Suppressor macrophage treated with lipopolysaccharide for 4 hours (primary cell): ENCODE data around the gene HPS1.

Source experiments
- DNase-seq: peaks from one replicate; pipeline ENCODE4 v3.0.0-alpha.2; 2020

The HPS1 gene

DNA sequence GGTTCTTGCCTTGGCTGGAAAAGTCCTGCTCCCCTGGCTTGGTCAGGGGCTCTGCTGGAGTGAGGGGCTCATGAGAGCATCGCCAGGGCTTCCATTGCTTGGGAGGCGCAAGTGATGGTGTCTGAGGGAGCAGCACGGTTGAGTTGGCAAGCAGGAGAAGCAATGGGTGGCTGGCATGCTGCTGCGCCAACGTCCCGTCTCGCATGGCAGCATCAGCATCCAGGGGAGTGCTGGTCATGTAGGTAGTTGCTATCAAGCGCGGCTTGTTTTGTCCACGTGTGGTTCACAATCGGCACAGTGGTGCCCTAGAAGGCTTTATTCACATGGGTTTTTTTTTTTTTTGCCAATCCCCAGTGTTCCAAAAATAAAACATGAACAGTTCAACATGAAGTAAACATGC, 35.6 kb downstream of the HPS1 start:
- no peak for DNase-seq

DNA sequence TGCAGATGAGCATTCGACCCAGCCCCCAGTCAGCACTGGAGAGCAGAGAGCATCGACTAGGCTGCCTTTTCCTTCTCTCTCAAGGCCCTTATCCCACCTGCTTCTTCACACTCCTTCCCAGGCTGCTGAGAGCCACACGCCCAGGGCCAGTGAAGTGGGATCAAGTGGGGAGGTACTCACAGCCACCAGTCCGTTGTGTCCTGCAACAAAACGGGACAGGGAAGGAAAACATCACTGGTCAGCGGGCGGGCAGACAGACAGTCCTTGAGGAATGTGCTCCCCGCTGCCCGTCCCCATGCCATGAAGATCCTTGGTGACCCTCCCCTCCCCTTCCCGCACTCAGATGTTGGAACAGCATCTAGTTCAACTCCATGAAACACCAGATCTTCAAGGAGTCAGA, 36.0 kb downstream of the HPS1 start:
- DNase-seq = no peak

DNA sequence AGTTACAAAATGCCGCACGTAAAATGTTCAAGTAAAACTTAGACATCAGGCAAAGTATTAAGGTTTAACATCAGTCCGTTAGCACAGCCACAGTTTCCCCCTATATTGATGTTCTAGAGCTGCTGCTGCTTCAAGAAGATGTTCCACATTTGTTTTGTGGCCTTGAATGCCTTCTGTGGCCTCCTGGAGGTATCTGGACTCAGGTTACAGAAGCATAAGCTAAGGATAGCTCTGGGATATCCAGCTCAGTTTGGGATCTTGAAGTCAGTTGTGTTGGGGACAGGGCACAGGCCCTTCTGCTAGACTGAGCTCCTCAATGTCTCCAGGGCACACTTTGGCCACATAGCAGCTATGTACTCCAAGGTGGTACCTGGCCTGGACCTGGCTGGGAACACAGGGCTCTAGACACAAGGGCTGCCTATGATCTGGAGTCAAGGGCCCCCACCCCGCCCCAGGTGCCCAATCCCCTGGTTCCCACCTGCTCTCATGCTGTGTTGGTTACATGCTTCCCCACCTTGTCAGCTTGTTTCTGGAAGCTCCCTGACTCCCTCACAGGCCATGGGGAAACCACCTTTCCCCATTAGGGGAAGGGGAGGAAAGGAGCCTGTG, 36.5 kb downstream of the HPS1 start:
- DNase-seq = no peak

DNA sequence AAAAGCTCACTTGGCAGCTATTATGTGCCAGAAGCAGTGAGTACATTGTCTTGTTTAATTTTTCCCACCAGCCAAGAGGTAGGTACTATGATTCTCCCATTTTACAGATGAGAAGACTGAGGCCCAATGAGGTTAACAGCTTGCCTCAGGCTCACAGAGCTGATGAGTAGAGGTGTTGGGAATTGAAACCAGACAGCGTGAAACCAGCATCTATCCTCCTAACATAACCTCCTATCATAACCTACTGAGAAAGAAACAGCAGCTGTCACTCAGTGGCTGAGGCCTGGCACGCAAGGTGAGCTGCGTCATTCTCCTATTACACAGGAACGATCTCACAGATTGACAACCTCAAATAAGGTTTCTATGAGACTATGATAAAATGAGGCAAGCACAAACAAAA, 37.9 kb downstream of the HPS1 start:
- DNase-seq = no peak

DNA sequence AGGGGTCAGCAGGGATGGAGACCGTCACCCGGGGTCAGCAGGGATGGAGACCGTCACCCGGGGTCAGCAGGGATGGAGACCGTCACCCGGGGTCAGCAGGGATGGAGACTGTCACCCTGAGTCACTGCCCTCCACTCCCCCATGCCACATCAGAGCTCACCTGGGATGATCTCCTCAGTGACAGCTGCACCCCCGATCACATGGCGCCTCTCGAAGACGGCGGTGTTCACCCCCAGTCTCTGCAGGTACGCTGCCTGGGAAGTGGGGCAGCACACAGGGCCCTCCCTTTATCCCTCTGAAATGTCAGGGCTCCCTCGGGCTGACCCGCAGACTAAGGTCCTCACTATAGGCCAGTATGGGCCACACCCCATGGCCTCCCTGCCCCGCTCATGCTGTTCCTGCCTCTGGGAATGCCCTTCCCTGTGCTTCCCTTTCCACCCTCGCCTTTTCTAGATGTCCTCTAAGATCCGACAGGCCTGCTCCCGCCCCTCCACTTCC, 38.9 kb downstream of the HPS1 start:
- no peak for DNase-seq

DNA sequence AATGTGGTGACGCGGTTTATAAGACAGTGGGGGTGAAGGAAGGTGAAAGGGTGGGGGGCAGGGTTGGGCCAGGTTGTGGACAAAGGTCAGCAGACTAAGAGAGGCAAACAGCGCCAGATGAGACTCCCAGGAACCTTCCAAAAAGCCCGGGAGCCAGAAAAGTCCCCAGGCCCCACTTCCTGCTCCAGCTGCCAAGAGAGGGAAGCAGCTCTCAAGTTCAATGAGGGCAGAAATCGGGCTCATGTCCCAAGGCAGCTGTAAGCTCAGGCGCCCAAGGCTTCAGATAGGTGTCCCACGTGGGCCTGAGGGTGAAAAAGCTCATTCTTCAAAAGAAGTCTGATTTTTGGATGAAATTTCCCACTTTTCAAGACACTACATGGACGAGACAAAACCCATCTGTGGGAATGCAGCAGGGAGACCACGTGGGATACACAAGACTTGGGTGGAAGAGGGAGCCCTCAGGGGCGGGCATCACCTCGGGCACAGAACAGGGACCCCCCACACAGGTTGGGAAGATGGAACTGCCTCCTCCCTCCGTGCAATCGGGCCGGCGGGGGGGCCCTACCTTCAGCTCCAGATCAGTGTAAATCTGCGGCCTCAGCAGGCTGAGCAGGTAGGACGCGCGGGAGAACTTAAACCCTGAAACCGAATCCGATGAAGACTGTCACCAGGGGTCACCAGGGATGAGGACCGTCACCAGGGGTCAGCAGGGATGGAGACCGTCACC, 39.6 kb downstream of the HPS1 start:
- DNase-seq = no peak

DNA sequence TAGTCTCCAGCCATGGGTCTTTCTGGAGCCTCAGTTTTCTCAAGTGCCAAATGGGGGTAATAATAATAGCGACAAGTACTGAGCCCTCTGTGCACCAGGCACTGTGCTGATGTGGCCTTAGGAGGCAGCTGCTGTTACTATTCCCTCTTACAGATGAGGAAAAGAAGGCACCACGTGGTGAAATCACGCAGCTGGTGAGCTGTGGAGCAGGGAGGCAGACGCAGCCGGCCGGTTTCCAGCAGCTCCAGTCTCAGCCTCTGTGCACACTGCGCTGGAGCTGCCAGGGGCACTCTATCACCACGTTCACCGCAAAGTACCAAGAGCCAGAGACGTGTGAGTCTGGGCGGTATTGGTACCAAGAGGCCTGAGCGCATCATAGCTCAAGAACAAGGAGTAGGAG, 41.3 kb downstream of the HPS1 start:
- DNase-seq = no peak

DNA sequence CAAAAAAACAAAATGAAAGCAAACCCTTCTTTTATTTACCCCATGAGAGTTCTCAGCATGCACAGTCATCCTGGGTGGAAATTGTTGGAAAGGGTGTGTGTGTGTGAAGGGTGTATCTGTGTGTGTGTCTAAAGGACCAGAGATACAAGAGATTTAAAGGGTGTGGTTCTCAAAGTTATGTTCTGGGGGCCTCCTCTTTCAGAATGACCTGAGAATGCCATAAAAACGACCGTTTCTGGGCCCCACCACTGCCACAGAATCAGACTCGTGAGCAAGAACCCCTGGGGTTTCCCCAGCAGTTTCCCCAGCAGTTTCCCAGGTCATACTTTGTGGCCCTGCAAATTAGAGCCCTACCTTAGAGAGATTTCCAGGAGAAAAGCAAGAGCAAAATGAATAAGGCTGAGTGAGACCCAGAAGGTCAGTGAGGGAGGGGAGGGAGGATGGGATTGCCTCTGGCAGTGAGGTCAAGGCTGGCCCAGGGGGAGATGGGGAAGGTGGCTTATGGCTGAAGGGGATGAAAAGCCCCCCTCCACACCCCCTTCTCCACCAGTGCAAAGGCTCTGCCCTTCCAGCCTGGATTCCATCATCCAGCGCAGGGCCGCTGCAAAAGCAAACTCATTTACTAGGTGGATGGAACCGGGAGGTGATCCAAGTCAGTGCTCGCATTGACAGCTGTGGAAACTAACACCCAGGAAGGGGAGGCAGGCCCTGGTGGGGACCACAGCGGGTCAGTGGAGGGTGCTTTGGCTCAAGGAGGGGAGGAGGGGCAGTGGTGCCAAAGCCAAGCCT, 42.0 kb downstream of the HPS1 start:
- DNase-seq = no peak

DNA sequence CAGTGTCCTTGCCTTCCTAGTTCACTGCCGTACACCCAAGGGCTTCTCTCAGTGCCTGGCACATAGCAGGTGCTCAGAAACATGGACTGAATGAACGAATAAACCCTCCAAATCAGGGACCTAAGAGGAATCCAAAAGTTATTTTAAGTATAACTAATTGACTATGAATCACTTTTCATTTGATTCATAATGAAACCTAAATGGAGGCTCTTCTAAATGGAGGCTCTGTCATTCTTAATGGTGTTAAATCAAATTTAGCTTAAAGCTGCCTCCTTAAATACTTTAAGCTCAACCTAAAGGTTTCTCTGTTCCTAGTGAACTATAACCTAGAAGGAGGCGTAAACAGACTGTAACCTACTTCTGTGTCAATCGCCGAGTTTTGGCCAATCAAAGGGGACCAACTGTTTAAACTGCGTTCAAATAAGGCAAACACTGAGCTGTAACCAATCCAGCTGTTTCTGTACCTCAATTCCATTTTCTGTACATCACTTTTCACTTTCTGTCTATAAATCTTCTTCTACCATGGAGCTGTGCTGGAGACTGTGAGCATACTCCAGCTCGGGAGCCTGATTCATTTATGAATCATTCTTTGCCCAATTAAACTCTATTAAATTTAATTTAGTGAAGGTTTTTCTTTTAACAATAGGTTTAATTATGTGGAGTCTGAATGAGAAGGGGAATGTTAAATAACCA, 42.8 kb downstream of the HPS1 start:
- no peak for DNase-seq

DNA sequence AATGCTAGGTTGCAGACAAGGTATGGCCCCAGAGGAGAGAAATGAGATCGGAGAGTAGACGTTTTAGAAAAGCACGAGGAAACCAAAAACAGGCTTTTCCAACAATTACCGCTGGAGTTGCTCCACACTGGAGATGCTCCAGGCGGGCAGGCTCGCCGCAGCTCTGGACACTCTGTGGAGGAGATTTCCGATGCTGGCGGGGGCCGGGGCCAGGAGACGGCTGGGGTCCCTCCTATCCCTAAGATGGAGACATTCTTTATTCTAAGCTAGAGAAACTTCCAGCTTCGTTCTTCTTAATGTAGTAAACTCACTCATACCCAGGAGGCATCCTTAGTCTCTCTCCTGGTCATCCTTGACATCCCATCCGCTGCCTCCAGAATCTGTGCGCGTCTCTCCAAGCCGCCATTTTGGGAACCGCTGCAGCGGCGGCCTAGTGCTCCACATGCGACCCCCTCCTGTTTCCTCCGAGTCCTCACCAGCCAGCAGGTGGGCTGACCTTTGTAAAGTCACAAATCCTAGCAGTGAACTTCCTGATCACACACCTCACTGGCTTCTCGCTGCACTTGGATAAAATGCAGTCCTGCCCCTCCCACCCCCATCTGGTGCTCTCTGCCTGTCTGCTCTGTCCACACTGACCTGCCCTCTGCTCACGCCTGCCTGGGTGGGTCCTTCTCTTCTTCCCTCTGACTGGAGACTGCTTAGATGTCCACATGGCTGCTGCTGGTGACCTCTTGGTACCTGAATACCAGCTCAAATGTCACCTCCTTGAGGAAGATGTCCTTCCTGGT, 43.6 kb downstream of the HPS1 start:
- no peak for DNase-seq

DNA sequence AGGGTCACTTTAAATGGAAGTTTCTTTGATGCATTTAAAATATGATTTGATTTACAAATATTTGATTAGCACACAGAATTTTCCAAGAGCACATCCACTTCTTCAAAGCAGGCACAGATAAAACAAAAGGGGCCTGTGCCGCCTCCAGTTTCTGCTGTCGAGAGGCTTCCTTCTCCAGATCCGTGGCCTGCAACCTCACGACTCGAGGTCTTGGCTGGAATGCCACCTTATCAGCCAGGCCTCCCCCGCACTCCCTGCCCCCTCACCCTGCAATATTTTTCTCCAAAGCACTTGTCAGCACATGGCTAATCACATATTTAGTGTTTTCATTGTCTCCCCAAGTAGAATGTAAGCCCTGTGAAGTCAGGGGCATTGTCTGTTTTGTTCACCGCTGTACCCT, 44.3 kb downstream of the HPS1 start:
- no peak for DNase-seq

DNA sequence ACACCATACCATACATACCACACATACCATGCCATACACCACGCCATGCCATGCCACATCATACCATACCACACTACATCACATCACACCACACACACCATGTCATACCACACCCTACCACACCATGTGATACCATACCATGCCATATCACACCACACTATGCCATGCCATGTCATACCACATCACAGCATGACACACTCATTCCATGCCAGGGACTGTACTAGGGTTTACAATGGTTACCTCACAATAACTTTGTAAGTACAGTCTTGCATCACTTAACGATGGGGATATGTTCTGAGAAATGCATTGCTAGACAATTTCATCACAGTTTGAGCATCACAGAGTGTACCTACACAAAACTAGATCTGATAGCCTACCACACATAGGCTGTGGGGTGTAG, 46.3 kb downstream of the HPS1 start:
- DNase-seq = no peak

DNA sequence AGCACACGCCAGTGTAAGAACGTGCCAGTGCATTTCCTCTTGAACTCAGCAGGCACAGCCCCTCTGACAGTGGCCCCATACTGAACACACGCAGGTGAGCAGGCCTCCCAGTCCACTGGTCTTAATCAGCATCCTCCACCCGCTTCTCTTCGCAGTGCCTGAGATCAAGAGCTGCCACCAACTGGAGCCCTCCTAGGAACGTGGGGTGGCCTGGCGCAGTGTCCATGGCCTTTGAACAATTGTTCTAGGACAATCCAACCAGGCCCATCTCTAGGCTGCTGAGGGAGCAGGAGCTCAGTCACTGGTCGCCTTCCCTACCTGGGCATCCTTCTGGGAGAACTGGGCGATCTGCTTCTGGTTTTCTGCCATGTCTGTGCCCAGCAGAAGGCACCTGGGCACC, 47.0 kb downstream of the HPS1 start:
- no peak for DNase-seq

DNA sequence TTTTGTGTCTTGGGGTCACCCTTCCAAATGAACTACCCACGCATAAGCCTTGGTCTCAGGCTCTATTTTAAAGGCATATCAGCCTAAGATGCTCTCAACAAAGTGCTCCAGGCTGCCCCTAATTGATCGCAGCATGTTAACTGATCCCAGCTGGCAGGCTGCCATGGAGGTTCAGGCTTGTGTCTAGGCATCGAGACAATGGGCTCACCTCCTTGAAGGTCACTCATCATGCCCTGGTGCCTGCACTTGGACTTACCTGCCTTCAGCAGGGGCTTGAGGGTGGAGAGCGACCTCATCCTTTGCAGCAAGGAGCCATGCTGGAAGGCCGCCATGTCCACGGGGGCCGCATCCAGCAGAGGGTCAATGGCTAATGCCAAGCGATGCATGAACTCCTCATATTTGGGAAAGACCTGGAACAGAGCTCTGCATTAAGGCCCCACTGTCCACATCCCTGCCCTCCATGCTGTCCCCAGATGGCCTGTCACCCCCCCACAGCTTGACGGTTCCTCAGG, 49.6 kb downstream of the HPS1 start:
- no peak for DNase-seq

DNA sequence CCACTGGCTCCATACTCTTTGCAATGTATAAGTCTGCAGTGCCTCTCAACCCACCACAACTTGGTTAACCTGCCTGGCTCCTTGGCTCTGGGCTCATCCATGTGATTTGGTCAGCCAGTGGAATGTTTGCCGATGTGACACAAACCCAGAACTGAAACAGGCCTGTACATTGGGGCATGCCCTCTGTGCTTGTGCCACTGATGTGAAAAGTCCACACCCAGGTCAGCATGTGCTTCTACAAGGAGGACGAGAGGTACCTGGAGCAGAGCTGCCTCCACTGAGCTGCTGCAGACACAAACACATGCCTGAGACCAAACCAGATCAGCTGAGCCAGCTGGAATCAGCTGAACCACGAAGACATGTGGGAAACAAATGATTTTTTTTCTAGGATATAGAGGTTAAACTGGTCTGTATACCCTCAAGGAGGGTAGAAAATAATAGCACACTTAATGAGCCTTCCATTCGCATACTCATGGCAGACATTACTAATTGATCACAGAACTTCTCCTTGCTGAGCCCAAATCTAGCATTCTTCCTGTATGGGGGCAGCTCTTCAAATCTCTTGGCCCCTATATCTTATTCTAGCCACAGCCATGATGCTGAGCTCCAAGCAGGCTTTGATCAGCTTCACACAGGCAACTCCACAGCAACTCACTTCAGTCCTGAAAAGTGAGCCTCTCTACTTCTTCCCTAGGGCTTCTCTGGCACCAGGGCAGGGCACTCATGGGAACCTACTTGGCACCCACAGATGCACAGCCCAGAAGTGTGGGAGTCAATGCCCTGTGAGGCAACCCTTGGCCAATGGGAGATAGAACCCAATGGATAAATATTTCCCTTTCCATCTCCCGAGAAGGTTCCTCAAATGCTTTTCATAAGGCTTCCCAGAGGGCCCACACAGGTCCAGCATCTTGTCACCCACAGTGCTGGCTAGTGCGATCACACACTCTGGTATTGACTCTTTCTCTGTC, 50.4 kb downstream of the HPS1 start:
- no peak for DNase-seq

DNA sequence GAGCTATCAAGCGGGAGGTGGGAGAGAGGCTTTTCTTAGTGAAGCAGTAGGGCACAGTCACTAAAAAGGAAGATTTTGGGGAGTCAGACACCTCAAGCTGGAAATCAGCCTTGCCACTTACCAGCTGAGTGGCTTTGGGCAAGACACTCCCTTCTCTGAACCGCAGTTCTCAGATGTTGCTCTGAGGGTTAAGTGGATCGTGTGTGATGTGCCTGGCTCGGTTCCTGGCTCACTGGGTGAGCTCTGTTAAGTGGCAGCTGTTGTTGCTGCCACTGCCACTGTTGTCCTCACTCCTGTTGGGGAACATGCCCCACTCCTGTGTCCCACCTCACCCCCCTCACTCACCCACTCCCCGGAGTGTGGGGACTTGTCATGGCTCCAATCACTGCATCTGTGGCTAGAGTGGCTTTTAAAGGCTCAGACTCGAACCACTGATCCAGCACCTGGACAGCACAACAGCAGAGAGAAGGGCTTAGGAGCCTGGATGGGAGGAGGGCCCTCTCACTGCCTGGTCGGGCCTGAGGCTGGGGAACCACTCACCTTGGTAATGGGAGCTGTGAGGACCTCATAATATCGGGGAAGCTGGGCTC, 51.8 kb downstream of the HPS1 start:
- no peak for DNase-seq

DNA sequence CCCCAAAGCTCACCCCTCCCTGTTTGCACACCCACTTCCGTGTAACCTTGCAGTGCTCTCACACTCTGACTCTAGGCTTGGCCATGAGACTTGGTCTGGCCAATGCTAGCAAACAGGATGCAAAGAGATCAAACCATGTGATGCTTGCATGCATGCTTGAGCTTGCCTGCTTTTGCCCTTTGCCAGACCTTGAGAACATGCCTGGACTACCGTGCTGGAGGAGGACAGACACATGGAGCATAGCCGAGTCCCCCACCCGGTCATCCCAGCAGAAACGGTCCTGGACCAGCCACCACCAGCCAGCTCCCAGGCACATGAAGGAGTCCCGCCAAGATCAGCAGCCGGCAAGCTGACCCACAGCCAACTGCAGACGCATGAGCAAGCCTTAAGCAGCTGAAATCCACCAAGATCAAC, 55.1 kb downstream of the HPS1 start:
- DNase-seq = no peak

DNA sequence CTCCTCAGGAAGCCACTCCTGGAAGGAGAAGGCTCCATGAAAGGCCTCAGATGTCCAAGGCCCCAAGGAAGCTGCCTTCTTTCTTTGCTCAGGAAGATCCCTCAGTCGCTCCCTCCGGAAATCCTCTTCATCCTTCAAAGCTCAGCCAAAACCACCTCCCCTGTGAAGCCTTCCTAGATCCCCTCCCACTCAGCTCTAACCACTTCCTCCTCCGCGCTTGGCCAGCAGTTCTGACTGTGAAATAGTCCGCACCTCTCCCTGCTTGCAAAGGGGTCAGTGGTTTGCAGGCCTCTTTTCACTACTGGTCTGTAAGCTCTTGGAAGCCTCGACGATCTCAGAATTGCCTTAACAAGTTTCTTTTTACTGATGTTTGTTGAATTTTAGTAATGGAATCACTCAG, 55.7 kb downstream of the HPS1 start:
- peak; percentile 60 for DNase-seq

DNA sequence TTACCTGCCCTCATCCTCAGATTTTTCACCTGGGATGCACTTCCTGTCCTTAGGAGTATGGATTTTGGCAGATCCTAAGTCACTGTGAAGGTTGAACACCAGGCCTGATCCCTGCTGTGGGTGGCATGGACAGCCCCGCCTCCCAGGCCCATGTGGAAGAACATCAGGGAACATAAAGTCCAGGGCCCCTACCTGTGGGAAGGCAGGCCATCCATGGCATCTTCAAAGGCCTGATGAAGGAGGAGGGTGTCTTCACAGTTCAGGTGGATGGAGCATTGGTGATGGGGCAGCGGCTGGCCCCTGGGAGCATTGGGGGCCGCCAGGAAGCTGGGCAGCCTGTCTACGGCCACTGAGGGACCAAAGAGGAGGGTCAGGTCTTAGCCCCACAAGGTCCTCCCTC, 56.3 kb downstream of the HPS1 start:
- DNase-seq = no peak

DNA sequence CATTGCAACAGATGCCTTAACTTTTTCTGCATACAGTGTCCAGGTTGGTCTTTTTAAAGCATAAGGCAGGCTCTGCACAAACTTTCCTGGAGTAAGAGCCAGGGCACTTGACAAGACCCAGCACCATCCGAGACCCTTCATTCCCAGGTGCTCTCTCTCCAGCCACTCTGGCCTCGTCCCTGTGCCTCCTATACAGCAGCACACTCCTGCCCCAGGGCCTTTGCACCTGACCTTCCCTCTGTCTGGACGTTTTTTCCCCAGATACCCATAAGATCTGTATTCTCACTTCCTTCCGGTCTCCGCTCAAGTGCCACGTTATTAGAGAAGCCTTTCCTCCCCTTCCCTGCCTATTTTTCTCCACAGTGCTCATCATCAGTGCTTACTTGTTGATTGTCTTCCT, 57.3 kb downstream of the HPS1 start:
- DNase-seq = no peak
